GM12872 (cell line): ENCODE measurements around the gene RPLP1.

ENCODE experiments used
- TF ChIP-seq, protein P1 (sequence below): IDR thresholded peaks from 3 replicates; pipeline ENCODE4 v1.5.1; 2011; ENCODE audit warnings: low read depth, mild to moderate bottlenecking, low read length, moderate library complexity; ENCODE audit not compliant: insufficient read depth

The RPLP1 gene

GRCh38 chr15:69424001-69424400 lies 28.6 kb upstream of the RPLP1 start:
- TF ChIP-seq, protein P1, sequence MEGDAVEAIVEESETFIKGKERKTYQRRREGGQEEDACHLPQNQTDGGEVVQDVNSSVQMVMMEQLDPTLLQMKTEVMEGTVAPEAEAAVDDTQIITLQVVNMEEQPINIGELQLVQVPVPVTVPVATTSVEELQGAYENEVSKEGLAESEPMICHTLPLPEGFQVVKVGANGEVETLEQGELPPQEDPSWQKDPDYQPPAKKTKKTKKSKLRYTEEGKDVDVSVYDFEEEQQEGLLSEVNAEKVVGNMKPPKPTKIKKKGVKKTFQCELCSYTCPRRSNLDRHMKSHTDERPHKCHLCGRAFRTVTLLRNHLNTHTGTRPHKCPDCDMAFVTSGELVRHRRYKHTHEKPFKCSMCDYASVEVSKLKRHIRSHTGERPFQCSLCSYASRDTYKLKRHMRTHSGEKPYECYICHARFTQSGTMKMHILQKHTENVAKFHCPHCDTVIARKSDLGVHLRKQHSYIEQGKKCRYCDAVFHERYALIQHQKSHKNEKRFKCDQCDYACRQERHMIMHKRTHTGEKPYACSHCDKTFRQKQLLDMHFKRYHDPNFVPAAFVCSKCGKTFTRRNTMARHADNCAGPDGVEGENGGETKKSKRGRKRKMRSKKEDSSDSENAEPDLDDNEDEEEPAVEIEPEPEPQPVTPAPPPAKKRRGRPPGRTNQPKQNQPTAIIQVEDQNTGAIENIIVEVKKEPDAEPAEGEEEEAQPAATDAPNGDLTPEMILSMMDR, result no peak

DNA sequence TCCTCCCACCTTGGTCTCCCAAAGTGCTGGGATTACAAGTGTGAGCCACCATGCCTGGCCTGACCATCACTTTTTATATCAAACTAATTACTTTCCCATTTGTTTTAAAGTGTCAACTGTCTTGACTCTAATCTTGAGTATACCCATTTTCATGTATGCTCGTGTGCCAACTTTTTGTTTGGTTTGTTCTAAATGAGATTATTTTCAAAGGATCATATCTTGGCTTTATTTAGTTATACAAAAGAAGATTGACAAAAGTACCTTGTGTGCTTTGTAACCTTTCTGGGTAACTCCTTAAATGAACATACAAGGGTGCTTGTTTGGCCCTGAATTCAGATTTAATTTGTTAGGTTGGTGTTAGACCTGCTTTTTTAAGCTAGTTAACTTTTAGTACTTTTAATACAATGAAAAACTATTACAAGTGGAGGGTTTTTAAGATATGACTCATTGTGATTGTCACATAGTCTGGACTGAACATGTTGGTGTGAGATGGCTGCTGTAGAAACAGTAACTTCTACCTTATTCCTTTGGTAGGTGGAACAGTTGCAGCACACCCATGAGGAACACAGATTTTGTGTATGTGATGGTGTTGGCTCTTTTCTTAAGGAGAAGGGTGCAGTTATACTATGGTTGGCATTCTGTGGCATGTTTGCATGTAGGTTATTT lies 27.7 kb upstream of the RPLP1 start:
- TF ChIP-seq, protein P1, result no peak

GRCh38 chr15:69433831-69434230 lies 18.8 kb upstream of the RPLP1 start:
- TF ChIP-seq, protein P1, result no peak

- TF ChIP-seq, protein P1, result no peak
Observed at GRCh38 chr15:69434238-69434637, 18.4 kb upstream of the RPLP1 start.

- TF ChIP-seq, protein P1, result no peak
Observed at GRCh38 chr15:69434679-69435078, 17.9 kb upstream of the RPLP1 start.

DNA sequence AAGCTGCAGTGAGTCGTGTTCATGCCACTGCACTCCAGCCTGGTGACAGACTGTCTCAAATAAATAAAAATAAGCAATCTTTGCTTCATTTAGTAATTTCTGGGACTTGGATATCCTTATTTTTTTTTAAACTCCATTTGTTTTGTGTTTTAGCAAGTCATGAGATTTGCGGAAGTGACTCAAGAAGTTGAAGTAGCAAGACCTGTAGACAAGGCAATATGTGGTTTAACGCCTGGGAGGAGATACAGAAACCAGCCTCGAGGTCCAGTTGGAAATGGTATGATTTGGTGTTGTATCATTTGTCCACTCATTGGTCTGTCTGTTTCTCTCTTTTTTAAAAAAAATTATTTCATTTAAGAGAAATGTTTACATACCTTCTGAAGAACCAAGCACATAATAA lies 16.6 kb upstream of the RPLP1 start:
- TF ChIP-seq, protein P1, result no peak

- TF ChIP-seq, protein P1, result no peak
Observed at GRCh38 chr15:69436951-69437350, 15.7 kb upstream of the RPLP1 start.
